Activated CD4-positive, alpha-beta T cell treated with anti-CD3 and anti-CD28 coated beads for 48 hours (primary cell): ENCODE results near the gene DGAT2.
A peak's percentile ranks its signal among the peaks of the same experiment; 100 is the strongest.
"Not testable (repeated sequence)": the region's sequence is repeated elsewhere in the genome, so short reads cannot be mapped to it uniquely, and the experiment has no call there.

Experiments
- DNase-seq: peaks from one replicate; pipeline ENCODE4 v3.0.0-alpha.2; 2020

The DGAT2 gene

GRCh38 chr11:75768112-75768908 lies at the start of gene DGAT2:
TSS of gene DGAT2 (plus strand) at chr11:75768778. CDS start at chr11:75768992, 214 bp downstream.
- DNase-seq: peak; percentile 79

GRCh38 chr11:75719340-75720239 lies 49.0 kb upstream of the DGAT2 start:
- DNase-seq: no peak

GRCh38 chr11:75720639-75721038 lies 47.9 kb upstream of the DGAT2 start:
- DNase-seq: no peak

GRCh38 chr11:75721852-75722668 lies 46.5 kb upstream of the DGAT2 start:
- no peak for DNase-seq

- DNase-seq: no peak
Measured at GRCh38 chr11:75722669-75723042, 45.9 kb upstream of the DGAT2 start.

- no peak for DNase-seq
Measured at GRCh38 chr11:75725547-75726320, 42.8 kb upstream of the DGAT2 start.

- no peak for DNase-seq
Measured at GRCh38 chr11:75728992-75729391, 39.6 kb upstream of the DGAT2 start.

- no peak for DNase-seq
Measured at GRCh38 chr11:75731095-75731494, 37.5 kb upstream of the DGAT2 start.

GRCh38 chr11:75733071-75733430 lies 35.5 kb upstream of the DGAT2 start:
- DNase-seq: no peak

- DNase-seq: peak; percentile 6
Measured at GRCh38 chr11:75733431-75734107, 35.0 kb upstream of the DGAT2 start.

GRCh38 chr11:75734491-75735180 lies 33.9 kb upstream of the DGAT2 start:
- DNase-seq: peak; percentile 21

- DNase-seq: no peak
Measured at GRCh38 chr11:75735181-75735845, 33.3 kb upstream of the DGAT2 start.

- no peak for DNase-seq
Measured at GRCh38 chr11:75737314-75737713, 31.3 kb upstream of the DGAT2 start.

GRCh38 chr11:75740681-75741080 lies 27.9 kb upstream of the DGAT2 start:
- DNase-seq: no peak

GRCh38 chr11:75743159-75743558 lies 25.4 kb upstream of the DGAT2 start:
- not testable (repeated sequence) for DNase-seq

GRCh38 chr11:75743711-75744563 lies 24.6 kb upstream of the DGAT2 start:
- DNase-seq: no peak

GRCh38 chr11:75745807-75746206 lies 22.8 kb upstream of the DGAT2 start:
- no peak for DNase-seq

GRCh38 chr11:75748729-75749273 lies 19.8 kb upstream of the DGAT2 start:
- not testable (repeated sequence) for DNase-seq

- not testable (repeated sequence) for DNase-seq
Measured at GRCh38 chr11:75754933-75755332, 13.6 kb upstream of the DGAT2 start.
